K562 (cell line): ENCODE results near the gene COQ5. TPM values are rescaled to one million over a fixed set of nuclear protein-coding genes. Genes with fewer than 3 reads are reported as not detected.
A peak's percentile ranks its signal among the peaks of the same experiment; 100 is the strongest.

ENCODE experiments used
- C11orf30 ChIP-seq: fragments of 450-650 bp; IDR thresholded peaks from 2 replicates; pipeline ENCODE4 v1.6.1; 2016; ENCODE audit warnings: low read depth, mild to moderate bottlenecking
- FOXP1 ChIP-seq: sonication (generic); formaldehyde crosslinking; IDR thresholded peaks from 2 replicates; pipeline ENCODE4 v1.8.0; 2022; ENCODE audit warnings: mild to moderate bottlenecking, missing genetic modification reagents
- GABPB2 ChIP-seq: fragments of 250-450 bp; sonication (Bioruptor Pico); conservative IDR thresholded peaks from 2 replicates; pipeline ENCODE4 v1.5.1; 2021; ENCODE audit warnings: mild to moderate bottlenecking
- HIVEP1 ChIP-seq: fragments of 250-450 bp; sonication (Bioruptor Pico); IDR thresholded peaks from 2 replicates; pipeline ENCODE4 v1.4.0; 2020; ENCODE audit warnings: mild to moderate bottlenecking
- KAT2B ChIP-seq: IDR thresholded peaks from one replicate; pipeline ENCODE4 v1.6.1; 2012; ENCODE audit warnings: low read depth, mild to moderate bottlenecking, control low read depth, inconsistent platforms, low read length, moderate library complexity
- MTF1 ChIP-seq: fragments of 250-450 bp; sonication (Bioruptor Pico); IDR thresholded peaks from 2 replicates; pipeline ENCODE4 v1.9.0; 2021; ENCODE audit warnings: moderate library complexity, mild to moderate bottlenecking, inconsistent platforms, borderline replicate concordance
- NFIX ChIP-seq: fragments of 250-450 bp; sonication (Bioruptor Pico); IDR thresholded peaks from 2 replicates; pipeline ENCODE4 v1.4.0; 2020; ENCODE audit warnings: low read depth, mild to moderate bottlenecking, moderate library complexity
- PHB ChIP-seq: fragments of 250-450 bp; sonication (Bioruptor Pico); IDR thresholded peaks from 2 replicates; pipeline ENCODE4 v1.5.0; 2021
- POLR2A ChIP-seq: fragments of 450-650 bp; conservative IDR thresholded peaks from 2 replicates; pipeline ENCODE4 v1.6.1; 2016
- POLR2B ChIP-seq: fragments of 450-650 bp; IDR thresholded peaks from 2 replicates; pipeline ENCODE4 v1.6.1; 2018; ENCODE audit warnings: low read depth; ENCODE audit not compliant: partially characterized antibody
- PTRF ChIP-seq: fragments of 450-650 bp; IDR thresholded peaks from 2 replicates; pipeline ENCODE4 v1.6.1; 2016; ENCODE audit warnings: mild to moderate bottlenecking, missing genetic modification characterization, missing compliant biosample characterization
- RBM34 ChIP-seq: fragments of 200-400 bp; formaldehyde crosslinking; IDR thresholded peaks from 2 replicates; pipeline ENCODE4 v1.6.1; 2018; ENCODE audit warnings: low read length, borderline replicate concordance; ENCODE audit not compliant: insufficient read depth
- SAFB2 ChIP-seq: fragments of 200-400 bp; formaldehyde crosslinking; IDR thresholded peaks from 2 replicates; pipeline ENCODE4 v1.6.1; 2018; ENCODE audit warnings: borderline replicate concordance, low read length, low read depth, moderate library complexity; ENCODE audit not compliant: severe bottlenecking
- SRF ChIP-seq, 2 experiments: fragments of 250-450, 450-650 bp in 1 of 2; sonication (Bioruptor Pico) in 1 of 2; sonication (generic) in 1 of 2; formaldehyde crosslinking; IDR thresholded peaks; 2 replicates each; pipeline versions ENCODE4 v1.5.0 to v1.5.1; 2020 to 2022; ENCODE audit warnings: mild to moderate bottlenecking in 1 of 2, missing genetic modification reagents in 1 of 2
- SRSF3 ChIP-seq: fragments of 200-400 bp; formaldehyde crosslinking; IDR thresholded peaks from 2 replicates; pipeline ENCODE4 v1.6.1; 2016; ENCODE audit warnings: mild to moderate bottlenecking, low read length, moderate library complexity; ENCODE audit not compliant: insufficient read depth
- TCF3 ChIP-seq: sonication (generic); formaldehyde crosslinking; IDR thresholded peaks from 2 replicates; pipeline ENCODE4 v1.4.0; 2020; ENCODE audit warnings: mild to moderate bottlenecking, missing genetic modification reagents
- YBX1 ChIP-seq: fragments of 450-650 bp; IDR thresholded peaks from 2 replicates; pipeline ENCODE4 v1.7.1; 2016; ENCODE audit warnings: mild to moderate bottlenecking
- ZNF143 ChIP-seq: sonication (generic); formaldehyde crosslinking; IDR thresholded peaks from 2 replicates; pipeline ENCODE4 v1.9.0; 2022; ENCODE audit warnings: mild to moderate bottlenecking, missing genetic modification reagents
- polyA plus RNA-seq, 8 experiments: library from polyadenylated mRNA; depleted of rRNA in 4 of 8; stranded (reverse) in 5 of 8; unstranded in 3 of 8; fragments of >200 nt; fragmentation: Nextera tagmentation in 2 of 8; fragmentation: Illumina TruSeq in 1 of 8; extraction: Ambion mirVana in 2 of 8; extraction: Trizol in 1 of 8; gene quantifications; 2 replicates each; pipeline versions ENCODE4 v1.2.1 to v1.2.3, GENCODE V29; 2011 to 2014; ENCODE audit warnings: inconsistent platforms in 1 of 8, missing spikeins in 1 of 8
- total RNA-seq, 7 experiments: library from RNA; depleted of rRNA in 6 of 7; stranded (reverse); fragments of >200 nt in 6 of 7; fragmentation: Illumina TruSeq in 2 of 7; extraction: Trizol in 2 of 7; gene quantifications; 2 replicates each; pipeline versions ENCODE4 v1.2.1 to v1.2.3, GENCODE V29; 2011 to 2021; ENCODE audit warnings: low replicate concordance in 1 of 7
- TF ChIP-seq, protein P1 (sequence below), 2 experiments: IDR thresholded peaks in 1 of 2; conservative IDR thresholded peaks in 1 of 2; 2 replicates each; pipeline ENCODE4 v1.6.1; 2016; ENCODE audit warnings: low read depth in 2 of 2, mild to moderate bottlenecking in 1 of 2, missing compliant biosample characterization in 1 of 2, missing genetic modification characterization in 1 of 2, moderate library complexity in 1 of 2
- TF ChIP-seq, protein P2 (sequence below): sonication (generic); formaldehyde crosslinking; IDR thresholded peaks from 2 replicates; pipeline ENCODE4 v1.8.0; 2022; ENCODE audit warnings: mild to moderate bottlenecking, missing genetic modification reagents, borderline replicate concordance
- TF ChIP-seq, protein P3 (sequence below): IDR thresholded peaks from 2 replicates; pipeline ENCODE4 v1.6.1; 2016; ENCODE audit warnings: missing genetic modification characterization, missing compliant biosample characterization
- TF ChIP-seq, protein P4 (sequence below): fragments of 250-450 bp; sonication (Bioruptor Pico); IDR thresholded peaks from 2 replicates; pipeline ENCODE4 v1.5.0; 2021

Gene COQ5
- total and polyA plus RNA-seq, 9 of the 15 experiments (the other 6 are each of a cell fraction or from before 2014, with no cell fraction given), result 19.2 to 59.7 (median 30.4) TPM

DNA sequence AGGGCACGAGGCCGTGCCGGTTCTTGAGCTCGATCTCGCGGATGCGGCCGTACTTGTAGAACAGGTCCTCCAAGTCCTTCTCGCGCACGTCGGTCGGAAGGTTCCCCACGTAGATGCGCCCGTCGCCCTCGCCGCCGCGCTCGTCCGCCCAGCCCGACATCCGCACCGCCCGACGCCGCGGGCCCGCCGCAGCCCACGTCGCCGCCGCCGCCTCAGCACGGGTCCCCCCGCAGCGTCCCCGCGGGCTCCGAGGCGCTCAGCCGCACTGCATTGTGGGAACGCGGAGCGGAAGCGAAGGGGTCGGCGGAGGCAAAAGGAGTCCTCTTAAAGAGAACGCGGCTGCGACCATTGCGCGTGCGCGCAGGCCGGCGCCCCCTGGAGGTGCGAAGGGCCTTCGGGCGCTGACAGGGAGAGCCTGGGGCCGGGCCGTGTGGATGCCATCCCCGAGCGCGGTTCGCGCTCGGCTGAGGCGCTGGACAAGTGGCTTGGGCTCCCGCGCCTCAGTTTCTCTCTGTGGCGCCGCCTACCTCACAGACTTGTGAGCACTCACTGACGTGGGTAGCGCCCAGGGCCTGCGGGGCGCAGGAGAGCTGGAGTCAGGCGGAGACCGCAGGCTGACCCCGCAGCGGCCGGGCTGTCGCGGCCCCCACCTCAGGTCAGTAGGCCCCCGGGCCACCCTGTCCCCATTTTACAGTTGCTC is 59.4 kb downstream of the COQ5 start, which contains the start of gene SRSF9 (continued):
- TF ChIP-seq SAFB2 (no peak), SRF (CRISPR knock-in tag; IDR thresholded peaks at IDR 0.05) (no peak), MTF1 (CRISPR knock-in tag) (no peak), C11orf30 (peak; percentile 29), GABPB2 (no peak), YBX1 (no peak), NFIX (CRISPR knock-in tag) (no peak), KAT2B (peak; percentile 56), PHB (CRISPR knock-in tag) (peak; percentile 51; the same call in 1 of the 2 replicates), ZNF143 (CRISPR knock-in tag) (peak; percentile 84), FOXP1 (CRISPR knock-in tag) (peak; percentile 69), HIVEP1 (CRISPR knock-in tag) (no peak), POLR2B (peak; percentile 77), SRSF3 (no peak), TCF3 (CRISPR knock-in tag) (peak; percentile 23; the same call in 1 of the 2 replicates), RBM34 (no peak), PTRF (tag) (no peak), POLR2A (peak; percentile 87)
- TF ChIP-seq, protein P1, sequence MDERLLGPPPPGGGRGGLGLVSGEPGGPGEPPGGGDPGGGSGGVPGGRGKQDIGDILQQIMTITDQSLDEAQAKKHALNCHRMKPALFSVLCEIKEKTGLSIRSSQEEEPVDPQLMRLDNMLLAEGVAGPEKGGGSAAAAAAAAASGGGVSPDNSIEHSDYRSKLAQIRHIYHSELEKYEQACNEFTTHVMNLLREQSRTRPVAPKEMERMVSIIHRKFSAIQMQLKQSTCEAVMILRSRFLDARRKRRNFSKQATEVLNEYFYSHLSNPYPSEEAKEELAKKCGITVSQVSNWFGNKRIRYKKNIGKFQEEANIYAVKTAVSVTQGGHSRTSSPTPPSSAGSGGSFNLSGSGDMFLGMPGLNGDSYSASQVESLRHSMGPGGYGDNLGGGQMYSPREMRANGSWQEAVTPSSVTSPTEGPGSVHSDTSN (CRISPR knock-in tag; IDR thresholded peaks at IDR 0.05; ENCODE audit: low read depth), result no peak
- TF ChIP-seq, protein P1 (tag; conservative IDR thresholded peaks at IDR 0.05; ENCODE audit: low read depth), result no peak
- TF ChIP-seq, protein P2, sequence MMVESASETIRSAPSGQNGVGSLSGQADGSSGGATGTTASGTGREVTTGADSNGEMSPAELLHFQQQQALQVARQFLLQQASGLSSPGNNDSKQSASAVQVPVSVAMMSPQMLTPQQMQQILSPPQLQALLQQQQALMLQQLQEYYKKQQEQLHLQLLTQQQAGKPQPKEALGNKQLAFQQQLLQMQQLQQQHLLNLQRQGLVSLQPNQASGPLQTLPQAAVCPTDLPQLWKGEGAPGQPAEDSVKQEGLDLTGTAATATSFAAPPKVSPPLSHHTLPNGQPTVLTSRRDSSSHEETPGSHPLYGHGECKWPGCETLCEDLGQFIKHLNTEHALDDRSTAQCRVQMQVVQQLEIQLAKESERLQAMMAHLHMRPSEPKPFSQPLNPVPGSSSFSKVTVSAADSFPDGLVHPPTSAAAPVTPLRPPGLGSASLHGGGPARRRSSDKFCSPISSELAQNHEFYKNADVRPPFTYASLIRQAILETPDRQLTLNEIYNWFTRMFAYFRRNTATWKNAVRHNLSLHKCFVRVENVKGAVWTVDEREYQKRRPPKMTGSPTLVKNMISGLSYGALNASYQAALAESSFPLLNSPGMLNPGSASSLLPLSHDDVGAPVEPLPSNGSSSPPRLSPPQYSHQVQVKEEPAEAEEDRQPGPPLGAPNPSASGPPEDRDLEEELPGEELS (CRISPR knock-in tag), result 0 out of 2 replicates have a peak, but pooled peaks have one; percentile 74
- TF ChIP-seq, protein P3, sequence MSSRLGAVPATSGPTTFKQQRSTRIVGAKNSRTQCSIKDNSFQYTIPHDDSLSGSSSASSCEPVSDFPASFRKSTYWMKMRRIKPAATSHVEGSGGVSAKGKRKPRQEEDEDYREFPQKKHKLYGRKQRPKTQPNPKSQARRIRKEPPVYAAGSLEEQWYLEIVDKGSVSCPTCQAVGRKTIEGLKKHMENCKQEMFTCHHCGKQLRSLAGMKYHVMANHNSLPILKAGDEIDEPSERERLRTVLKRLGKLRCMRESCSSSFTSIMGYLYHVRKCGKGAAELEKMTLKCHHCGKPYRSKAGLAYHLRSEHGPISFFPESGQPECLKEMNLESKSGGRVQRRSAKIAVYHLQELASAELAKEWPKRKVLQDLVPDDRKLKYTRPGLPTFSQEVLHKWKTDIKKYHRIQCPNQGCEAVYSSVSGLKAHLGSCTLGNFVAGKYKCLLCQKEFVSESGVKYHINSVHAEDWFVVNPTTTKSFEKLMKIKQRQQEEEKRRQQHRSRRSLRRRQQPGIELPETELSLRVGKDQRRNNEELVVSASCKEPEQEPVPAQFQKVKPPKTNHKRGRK (tag), result no peak
- TF ChIP-seq, protein P4, sequence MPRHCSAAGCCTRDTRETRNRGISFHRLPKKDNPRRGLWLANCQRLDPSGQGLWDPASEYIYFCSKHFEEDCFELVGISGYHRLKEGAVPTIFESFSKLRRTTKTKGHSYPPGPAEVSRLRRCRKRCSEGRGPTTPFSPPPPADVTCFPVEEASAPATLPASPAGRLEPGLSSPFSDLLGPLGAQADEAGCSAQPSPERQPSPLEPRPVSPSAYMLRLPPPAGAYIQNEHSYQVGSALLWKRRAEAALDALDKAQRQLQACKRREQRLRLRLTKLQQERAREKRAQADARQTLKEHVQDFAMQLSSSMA (CRISPR knock-in tag), result peak; percentile 83; the same call in 1 of the 2 replicates
